GM21717 (cell line): ENCODE data around the gene DTX3L.
"Not testable (repeated sequence)": the region's sequence is repeated elsewhere in the genome, so short reads cannot be mapped to it uniquely, and the experiment has no call there.

Source experiments
- ATAC-seq: cut with Tn5 transposase; IDR thresholded peaks from one replicate; pipeline ENCODE4 v1.9.1; 2021; ENCODE audit warnings: mild to moderate bottlenecking, moderate library complexity; ENCODE audit not compliant: unreplicated experiment

DTX3L gene

GRCh38 chr3:122560680-122561079 is 3.5 kb upstream of the DTX3L start:
- no peak for ATAC-seq

GRCh38 chr3:122562923-122563716 is 1.0 kb upstream of the DTX3L start:
- no peak for ATAC-seq

DNA sequence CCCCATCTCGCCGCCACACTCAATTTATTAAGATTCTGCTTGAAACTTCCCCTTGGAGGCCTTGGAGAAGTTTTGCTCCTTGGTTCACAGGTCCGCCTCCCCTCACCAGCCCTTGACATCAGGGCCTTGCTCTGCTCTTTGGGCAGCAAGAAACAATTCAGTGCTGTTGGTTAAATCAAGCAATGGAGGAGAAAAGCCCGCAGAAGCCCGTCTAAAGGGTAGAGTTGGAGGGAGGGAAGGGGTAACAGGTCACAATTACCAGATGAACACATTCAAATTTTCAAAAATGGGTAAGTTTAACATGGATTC is 467 bp upstream of the DTX3L start:
- no peak for ATAC-seq

GRCh38 chr3:122568131-122568530 is 4.0 kb downstream of the DTX3L start:
- not testable (repeated sequence) for ATAC-seq

DNA sequence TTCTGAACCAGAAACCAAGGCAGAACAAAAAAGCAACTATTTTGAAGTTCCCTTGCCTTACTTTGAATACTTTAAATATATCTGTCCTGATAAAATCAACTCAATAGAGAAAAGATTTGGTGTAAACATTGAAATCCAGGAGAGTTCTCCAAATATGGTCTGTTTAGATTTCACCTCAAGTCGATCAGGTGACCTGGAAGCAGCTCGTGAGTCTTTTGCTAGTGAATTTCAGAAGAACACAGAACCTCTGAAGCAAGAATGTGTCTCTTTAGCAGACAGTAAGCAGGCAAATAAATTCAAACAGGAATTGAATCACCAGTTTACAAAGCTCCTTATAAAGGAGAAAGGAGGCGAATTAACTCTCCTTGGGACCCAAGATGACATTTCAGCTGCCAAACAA is 4.6 kb downstream of the DTX3L start:
- ATAC-seq: no peak

DNA sequence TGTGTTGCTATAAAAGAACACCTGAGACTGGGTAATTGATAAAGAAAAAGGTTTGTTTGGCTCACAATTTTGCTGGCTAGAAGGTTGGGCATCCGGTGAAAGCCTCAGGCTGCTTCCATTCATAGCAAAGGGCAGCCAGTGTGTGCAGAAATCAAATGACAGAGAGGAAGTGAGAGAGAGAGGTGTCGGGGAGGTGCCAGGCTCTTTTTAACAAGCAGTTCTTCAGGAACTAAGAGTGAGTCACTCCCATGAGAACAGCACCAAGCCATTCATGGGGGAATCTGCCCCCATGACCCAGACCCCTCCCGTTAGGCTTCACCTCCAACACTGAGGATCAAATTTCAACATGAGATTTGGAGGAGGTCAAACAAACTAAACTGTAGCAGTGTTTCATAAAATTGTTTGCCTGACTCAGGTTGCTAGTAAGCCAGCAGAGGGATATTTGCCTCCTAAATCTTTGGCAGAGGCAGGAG is 8.8 kb downstream of the DTX3L start:
- peak; percentile 23 for ATAC-seq

- peak; percentile 79 for ATAC-seq
Measured at GRCh38 chr3:122576174-122576940, 12.2 kb downstream of the DTX3L start.

DNA sequence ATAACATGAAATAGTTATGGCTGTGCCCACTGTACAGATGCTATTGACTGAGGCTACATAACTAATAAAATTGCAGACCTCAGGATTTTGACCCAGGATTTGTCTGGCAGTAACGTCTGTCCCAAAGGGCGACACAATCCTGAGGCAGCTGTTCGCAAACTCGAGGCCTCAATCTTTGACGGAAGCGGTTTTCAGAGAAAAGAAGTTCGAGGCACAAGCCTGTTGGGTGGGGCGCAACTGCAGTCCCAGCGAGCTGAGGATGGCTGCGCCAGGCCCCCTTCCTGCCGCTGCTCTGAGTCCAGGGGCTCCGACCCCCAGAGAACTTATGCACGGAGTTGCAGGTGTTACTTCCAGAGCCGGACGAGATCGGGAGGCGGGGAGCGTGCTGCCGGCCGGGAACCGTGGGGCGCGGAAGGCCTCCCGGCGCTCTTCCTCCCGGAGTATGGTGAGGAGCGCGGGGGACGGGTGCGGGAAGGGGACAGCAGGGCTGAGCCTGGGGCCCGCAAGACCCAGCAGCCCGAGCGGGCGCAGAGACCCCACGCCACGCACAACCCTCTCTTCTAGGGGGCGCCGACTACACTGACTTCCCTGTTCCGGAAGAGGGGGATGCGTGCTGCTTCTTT is 13.4 kb downstream of the DTX3L start, which contains the start of gene PARP15:
PARP15 (plus strand) TSS at position 242 of the 623 bp plus-strand sequence; CDS start at position 260, 18 bp downstream.
- no peak for ATAC-seq

- no peak for ATAC-seq
Measured at GRCh38 chr3:122578069-122578740, 14.1 kb downstream of the DTX3L start.

GRCh38 chr3:122580470-122580869 is 16.3 kb downstream of the DTX3L start:
- ATAC-seq: no peak

DNA sequence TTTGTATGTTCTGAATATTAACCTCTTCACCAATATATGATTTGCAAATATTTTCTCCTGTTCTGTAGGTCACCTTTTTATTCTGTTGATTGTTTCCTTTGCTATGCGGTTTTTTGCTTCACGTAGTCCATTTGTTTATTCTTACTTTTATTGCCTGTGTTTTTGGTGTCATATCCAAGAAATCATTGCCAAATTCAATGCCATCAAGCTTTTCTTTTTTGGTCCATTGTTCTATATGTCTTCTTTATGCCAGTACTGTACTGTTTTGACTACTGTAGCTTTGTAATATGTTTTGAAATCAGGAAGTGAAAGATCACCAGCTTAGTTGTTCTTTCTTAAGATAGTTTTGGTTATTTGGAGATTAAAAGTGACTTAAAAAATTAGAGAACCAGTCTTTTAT is 17.5 kb downstream of the DTX3L start:
- ATAC-seq: no peak

DNA sequence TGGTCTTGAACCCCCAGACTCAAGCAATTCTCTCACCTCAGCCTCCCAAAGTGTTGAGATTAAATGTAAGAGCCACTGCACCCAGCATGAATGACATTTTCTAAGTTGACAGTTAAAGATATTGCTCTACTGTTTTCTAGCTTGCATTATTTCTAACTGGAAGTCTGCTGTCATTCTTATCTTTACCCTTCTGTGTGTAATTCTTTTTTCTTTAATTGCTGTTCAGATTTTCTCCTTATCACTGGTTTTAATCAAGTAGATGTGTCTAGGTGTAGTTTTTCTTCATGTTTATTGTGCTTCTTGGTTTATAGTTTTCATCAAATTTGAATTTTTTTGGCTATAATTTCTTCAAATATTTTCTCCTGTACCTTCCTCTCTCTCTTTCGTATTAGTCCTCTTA is 18.3 kb downstream of the DTX3L start:
- no peak for ATAC-seq

DNA sequence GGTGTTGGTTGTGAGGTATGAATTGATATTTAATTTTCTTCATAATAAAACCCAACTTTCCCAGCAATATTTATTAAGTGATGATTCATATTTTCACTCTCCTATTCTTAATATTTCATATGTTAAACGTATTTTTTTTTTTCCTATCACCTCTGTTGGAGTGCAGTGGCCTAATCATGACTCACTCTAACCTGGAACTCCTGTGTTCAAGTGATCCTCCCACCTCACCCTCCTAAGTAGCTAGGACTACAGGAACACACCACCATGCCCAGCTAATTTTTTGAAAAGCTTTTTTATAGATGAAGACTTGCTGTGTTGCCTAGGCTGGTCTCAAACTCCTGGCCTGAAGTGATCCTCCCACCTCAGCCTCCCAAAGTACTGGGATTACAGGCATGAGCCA is 22.0 kb downstream of the DTX3L start:
- ATAC-seq: no peak

GRCh38 chr3:122586773-122587485 is 22.8 kb downstream of the DTX3L start:
- ATAC-seq: no peak

GRCh38 chr3:122587572-122587971 is 23.4 kb downstream of the DTX3L start:
- no peak for ATAC-seq

DNA sequence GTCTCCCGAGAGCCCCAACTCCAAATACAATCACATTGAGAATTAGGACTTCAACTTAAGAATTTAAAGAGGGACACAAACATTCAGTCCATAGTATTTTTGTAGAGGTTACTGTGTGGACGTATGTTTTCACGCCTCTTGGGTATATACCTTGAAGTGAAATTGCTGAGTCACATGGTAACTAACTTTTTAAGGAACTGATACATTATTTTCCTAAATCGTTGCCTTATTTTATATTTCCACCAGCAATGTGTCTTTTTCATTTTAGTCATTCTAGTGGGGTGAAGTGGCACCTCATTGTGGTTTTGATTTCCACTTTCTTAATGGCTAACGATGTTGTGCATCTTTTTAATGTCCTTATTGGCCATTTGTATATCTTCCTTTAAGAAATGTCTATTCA is 25.2 kb downstream of the DTX3L start:
- ATAC-seq: peak; percentile 79

- no peak for ATAC-seq
Measured at GRCh38 chr3:122590610-122591009, 26.5 kb downstream of the DTX3L start.

- no peak for ATAC-seq
Measured at GRCh38 chr3:122594025-122594424, 29.9 kb downstream of the DTX3L start.

- no peak for ATAC-seq
Measured at GRCh38 chr3:122598151-122598550, 34.0 kb downstream of the DTX3L start.

GRCh38 chr3:122598556-122598955 is 34.4 kb downstream of the DTX3L start:
- ATAC-seq: no peak
